Neural crest cell (in vitro differentiated cells): Measurements from ENCODE around the gene FXYD4. TPM values are rescaled to one million over a fixed set of nuclear protein-coding genes. Genes with fewer than 3 reads are reported as not detected.

Source experiments
- DNase-seq: peaks from one replicate; pipeline ENCODE4 v3.0.0; 2021; ENCODE audit warnings: low read depth, mixed read lengths, low spot score
- H3K27ac Mint-ChIP-seq: one replicate; pipeline ENCODE4 v1.8.0; 2021; ENCODE audit warnings: mild to moderate bottlenecking, mixed read lengths; ENCODE audit not compliant: unreplicated experiment
- H3K27me3 Mint-ChIP-seq: 2 replicates; pipeline ENCODE4 v1.8.0; 2021; ENCODE audit warnings: low read depth, mild to moderate bottlenecking, mixed read lengths
- H3K36me3 Mint-ChIP-seq: 2 replicates; pipeline ENCODE4 v1.8.0; 2021; ENCODE audit warnings: low read depth, mild to moderate bottlenecking, mixed read lengths
- H3K4me1 Mint-ChIP-seq: 2 replicates; pipeline ENCODE4 v1.8.0; 2021; ENCODE audit warnings: mixed read lengths
- H3K4me3 Mint-ChIP-seq: one replicate; pipeline ENCODE4 v1.8.0; 2021; ENCODE audit warnings: mild to moderate bottlenecking, mixed read lengths
- H3K9me3 Mint-ChIP-seq: 2 replicates; pipeline ENCODE4 v1.8.0; 2021; ENCODE audit warnings: mixed read lengths
- total RNA-seq: library from RNA; stranded (reverse); gene quantifications from 2 replicates; pipeline ENCODE4 v1.2.1, GENCODE V29; 2021
- TF ChIP-seq, protein P1 (sequence below): fragments of 200-600 bp; sonication (generic); conservative IDR thresholded peaks from 2 replicates; pipeline ENCODE4 v1.5.0; 2021; ENCODE audit warnings: antibody characterized with exemption, mild to moderate bottlenecking

Gene FXYD4
- total RNA-seq, 1 donor from 2014 or later = not detected

DNA sequence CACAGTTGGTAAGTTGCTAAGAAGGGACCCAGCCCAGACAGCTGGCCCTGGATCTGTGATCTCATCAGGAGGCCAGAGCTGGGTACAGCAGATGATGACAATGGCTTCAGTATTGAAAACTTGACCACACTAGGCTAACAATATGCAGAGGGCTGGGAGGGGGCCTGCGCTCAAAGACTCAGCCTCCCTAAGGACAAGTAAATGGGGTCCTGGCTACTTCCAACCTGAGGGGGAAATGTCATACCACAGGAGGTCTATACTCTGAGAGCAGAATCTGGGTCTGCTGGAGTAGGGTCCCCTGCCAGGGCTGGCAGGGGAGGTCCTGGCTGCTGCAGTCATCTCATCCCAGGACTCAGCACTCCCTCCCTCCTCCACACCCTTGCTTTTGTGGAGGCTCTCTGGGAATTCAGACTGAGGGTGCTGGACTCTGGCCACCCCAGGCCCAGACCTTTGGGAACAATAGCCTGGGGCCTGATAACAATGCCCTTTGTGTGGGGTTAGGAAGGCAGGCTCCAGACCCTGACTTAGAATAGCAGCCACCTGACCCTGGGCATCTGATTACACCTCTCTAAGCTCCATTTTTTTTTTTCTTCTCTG lies 1.4 kb downstream of the FXYD4 start:
- Mint-ChIP-seq H3K4me1 (peaks cover 14% of the 10 kb centered on the region), H3K27me3 (no peaks in the 10 kb centered on the region), H3K27ac (peak overlapping the region; percentile 83), H3K4me3 (no peak overlapping the region), H3K36me3 (no peaks in the 10 kb centered on the region), H3K9me3 (no peaks in the 10 kb centered on the region)
- no peak for DNase-seq
- TF ChIP-seq, protein P1, sequence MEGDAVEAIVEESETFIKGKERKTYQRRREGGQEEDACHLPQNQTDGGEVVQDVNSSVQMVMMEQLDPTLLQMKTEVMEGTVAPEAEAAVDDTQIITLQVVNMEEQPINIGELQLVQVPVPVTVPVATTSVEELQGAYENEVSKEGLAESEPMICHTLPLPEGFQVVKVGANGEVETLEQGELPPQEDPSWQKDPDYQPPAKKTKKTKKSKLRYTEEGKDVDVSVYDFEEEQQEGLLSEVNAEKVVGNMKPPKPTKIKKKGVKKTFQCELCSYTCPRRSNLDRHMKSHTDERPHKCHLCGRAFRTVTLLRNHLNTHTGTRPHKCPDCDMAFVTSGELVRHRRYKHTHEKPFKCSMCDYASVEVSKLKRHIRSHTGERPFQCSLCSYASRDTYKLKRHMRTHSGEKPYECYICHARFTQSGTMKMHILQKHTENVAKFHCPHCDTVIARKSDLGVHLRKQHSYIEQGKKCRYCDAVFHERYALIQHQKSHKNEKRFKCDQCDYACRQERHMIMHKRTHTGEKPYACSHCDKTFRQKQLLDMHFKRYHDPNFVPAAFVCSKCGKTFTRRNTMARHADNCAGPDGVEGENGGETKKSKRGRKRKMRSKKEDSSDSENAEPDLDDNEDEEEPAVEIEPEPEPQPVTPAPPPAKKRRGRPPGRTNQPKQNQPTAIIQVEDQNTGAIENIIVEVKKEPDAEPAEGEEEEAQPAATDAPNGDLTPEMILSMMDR = no peak

DNA sequence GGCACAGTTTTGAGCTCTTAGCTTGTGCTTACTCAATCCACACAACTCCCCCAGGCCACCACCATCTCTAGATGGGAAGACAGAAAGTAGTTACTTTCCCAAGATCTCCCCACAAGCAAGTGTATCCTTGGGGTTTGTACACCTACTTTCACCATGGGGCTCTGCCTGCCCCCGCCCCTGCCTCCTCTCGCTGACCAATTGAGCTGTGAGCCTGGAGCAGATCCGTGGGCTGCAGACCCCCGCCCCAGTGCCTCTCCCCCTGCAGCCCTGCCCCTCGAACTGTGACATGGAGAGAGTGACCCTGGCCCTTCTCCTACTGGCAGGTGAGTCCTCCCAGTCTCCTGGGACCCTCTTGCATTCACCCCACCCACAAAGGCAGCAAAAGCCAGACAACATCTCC lies 2.0 kb downstream of the FXYD4 start:
- Mint-ChIP-seq H3K9me3 (no peaks in the 10 kb centered on the region), H3K27me3 (no peaks in the 10 kb centered on the region), H3K4me1 (peaks cover 14% of the 10 kb centered on the region), H3K27ac (peak overlapping the region; percentile 57), H3K4me3 (no peak overlapping the region), H3K36me3 (no peaks in the 10 kb centered on the region)
- TF ChIP-seq, protein P1 = no peak
- no peak for DNase-seq

DNA sequence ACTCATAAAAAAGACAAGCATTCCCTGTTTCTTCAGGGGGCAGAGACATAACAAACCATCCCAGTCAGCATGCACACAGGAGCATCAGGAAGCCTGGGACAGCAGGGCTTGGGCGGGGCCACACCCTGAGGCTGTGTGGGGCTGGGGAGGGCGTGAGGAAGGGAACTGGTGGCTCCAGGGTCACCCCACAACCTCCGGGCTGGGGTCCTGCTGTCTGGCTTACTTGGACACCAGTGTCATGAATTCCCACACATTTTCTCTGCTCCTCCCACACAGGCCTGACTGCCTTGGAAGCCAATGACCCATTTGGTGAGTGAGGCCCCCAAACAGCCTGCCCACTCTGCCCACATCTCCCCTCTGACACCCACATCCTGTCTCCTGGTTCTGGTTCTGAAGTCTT lies 2.8 kb downstream of the FXYD4 start:
- Mint-ChIP-seq H3K4me1 (peaks cover 14% of the 10 kb centered on the region), H3K27ac (no peak overlapping the region), H3K27me3 (no peaks in the 10 kb centered on the region), H3K4me3 (no peak overlapping the region), H3K9me3 (no peaks in the 10 kb centered on the region), H3K36me3 (no peaks in the 10 kb centered on the region)
- DNase-seq = no peak
- TF ChIP-seq, protein P1 = no peak

DNA sequence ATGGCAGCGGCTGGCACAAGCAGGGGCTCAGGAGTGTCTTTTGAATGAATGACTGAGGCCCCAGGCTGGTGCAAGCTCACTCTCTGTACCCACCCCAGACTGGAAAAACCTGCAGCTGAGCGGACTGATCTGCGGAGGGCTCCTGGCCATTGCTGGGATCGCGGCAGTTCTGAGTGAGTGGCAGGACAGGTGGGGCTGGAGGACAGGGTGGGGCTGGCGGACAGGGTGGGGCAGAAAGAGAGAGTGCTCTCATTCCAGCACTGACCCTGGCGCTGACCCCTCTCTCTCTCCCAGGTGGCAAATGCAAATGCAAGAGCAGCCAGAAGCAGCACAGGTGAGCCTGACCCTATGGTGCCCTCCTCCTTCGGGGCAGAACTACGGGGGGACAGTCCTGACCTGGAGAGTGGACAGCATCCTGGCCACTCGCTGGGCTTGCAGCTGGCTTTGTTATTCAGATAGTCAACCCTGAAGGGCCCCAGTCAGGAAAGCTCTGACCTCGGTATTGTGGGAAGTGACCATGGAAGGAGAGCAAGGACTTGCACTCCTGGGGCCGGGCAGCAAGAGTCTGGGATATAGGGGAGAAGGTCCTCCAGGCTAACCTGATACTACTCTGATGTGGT lies 4.1 kb downstream of the FXYD4 start:
- Mint-ChIP-seq H3K36me3 (no peaks in the 10 kb centered on the region), H3K4me1 (peaks cover 14% of the 10 kb centered on the region), H3K27me3 (no peaks in the 10 kb centered on the region), H3K27ac (no peak overlapping the region), H3K4me3 (no peak overlapping the region), H3K9me3 (no peaks in the 10 kb centered on the region)
- TF ChIP-seq, protein P1 = no peak
- DNase-seq = no peak

DNA sequence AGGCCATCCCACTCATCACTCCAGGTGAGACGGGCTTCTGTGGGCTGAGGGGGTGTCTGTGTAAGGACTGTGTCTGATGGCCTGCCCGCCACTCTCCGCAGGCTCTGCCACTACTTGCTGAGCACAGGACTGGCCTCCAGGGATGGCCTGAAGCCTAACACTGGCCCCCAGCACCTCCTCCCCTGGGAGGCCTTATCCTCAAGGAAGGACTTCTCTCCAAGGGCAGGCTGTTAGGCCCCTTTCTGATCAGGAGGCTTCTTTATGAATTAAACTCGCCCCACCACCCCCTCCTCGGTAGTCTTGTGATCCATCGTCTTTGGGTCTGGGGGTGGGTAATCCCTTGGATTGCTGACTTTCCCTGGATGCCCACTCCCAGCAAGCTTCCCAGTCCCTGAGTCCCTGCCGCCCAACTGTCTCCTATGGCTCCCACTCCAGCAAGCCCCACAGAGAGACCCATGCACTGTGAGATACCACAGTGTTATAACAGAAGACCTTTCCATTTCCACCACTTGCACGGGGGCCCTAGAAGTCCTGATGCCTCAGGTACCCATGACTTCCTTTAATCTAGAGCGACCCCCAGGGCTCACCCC lies 4.7 kb downstream of the FXYD4 start:
- Mint-ChIP-seq H3K4me3 (no peak overlapping the region), H3K27ac (no peak overlapping the region), H3K4me1 (peaks cover 14% of the 10 kb centered on the region), H3K27me3 (no peaks in the 10 kb centered on the region), H3K36me3 (no peaks in the 10 kb centered on the region), H3K9me3 (no peaks in the 10 kb centered on the region)
- no peak for DNase-seq
- TF ChIP-seq, protein P1 = no peak
